ENCODE data around the gene DIP2C.
"Not testable (repeated sequence)": the region's sequence is repeated elsewhere in the genome, so short reads cannot be mapped to it uniquely, and the experiment has no call there.

DIP2C gene

GRCh38 chr10:607545-608185 lies 81.8 kb downstream of the DIP2C start:
- no peak for DNase-seq

GRCh38 chr10:606762-607544 lies 82.5 kb downstream of the DIP2C start:
- no peak for DNase-seq

DNA sequence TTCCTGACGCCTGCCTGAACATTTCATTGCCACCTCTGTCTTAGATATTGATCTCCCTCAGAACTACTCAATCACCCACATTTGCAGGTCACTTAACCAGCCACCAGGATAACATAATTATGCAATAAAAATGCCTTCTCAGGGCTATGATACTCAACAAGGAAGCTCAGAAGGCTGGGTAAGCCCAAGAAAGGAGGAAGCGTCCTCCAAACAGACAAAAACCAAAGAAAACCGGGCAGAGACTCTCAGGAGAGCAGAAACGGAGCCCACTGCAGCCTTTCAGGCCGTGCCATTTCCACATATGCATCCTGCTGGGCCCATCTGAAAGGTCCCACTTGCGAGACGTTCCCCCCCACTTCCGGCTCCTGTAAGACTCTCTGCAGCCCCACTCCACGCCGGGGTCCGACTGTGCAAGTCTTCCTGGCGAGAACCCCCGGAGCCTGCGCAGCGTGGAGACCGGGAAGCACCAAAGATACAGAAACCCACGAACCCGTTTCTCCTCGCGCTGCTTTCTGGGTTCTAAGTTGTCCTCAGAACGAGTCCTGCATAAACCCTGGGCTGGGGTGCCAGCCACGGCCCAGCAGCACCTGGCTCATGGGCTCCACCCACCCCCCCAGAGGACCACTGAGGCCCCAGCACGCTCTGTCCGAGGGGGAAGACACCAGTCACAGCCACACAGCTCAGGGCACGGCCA lies 83.7 kb downstream of the DIP2C start:
- DNase-seq, result no peak

DNA sequence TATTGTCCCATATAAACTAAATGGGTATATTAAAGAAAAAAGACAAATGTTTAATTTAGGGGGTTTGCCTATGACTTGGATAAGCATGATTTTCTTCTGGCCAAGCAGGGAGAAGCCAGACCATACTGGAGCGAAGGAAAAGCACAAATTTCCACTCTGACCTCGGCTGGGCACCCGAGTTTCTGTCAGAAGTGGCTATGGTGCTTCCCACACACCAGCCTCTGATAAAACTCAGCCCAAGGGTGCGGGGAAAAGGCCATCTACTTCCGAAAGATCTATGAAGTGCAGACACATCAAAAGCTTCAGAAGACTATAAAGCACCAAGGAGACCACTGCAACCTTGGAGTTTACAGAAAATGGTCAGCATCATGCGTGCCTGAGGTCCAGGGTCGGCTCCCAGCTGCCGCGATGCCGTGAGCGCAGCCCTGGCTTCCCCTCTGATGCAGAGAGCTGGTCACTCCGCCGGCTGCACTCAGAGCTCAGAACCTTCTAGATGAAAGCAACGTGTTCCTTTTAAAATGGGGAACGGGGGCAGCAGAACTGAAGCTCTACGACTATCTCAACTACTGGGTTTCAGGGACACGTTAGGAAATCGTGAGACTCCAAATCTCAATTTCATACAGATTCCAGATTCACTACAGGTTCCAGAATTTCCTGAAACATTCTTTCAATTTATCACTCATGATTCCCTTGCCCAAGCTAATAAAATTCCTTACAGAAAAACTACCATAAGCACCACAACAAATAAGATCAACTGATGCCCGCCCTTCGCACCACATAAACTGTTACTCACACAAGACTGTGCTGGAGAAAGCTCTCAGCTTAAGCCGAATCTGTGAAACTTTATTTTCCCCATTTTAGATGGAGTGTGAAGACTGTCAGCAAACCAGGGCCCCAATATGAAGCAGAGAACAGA lies 84.5 kb downstream of the DIP2C start:
- DNase-seq, result no peak

- DNase-seq, result no peak
These were observed 85.7 kb downstream of the DIP2C start for GRCh38 chr10:603745-604144.

GRCh38 chr10:602391-603005 lies 87.0 kb downstream of the DIP2C start:
- no peak for DNase-seq

DNA sequence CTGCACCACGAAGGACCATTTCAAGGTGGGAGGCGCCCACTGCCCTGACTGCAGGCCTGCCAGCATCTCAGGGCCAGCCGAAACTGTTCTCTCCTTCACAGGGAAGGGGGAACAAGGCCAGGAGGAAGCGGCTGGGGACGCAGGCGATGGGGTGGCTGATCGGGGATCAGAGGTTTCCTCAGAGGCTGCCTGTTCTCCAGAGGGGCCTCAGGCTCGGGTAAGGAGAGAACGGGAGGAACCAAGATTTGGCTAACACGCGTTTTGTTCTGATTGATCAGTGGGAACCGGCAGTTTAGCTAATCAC lies 87.9 kb downstream of the DIP2C start:
- DNase-seq, result no peak

DNA sequence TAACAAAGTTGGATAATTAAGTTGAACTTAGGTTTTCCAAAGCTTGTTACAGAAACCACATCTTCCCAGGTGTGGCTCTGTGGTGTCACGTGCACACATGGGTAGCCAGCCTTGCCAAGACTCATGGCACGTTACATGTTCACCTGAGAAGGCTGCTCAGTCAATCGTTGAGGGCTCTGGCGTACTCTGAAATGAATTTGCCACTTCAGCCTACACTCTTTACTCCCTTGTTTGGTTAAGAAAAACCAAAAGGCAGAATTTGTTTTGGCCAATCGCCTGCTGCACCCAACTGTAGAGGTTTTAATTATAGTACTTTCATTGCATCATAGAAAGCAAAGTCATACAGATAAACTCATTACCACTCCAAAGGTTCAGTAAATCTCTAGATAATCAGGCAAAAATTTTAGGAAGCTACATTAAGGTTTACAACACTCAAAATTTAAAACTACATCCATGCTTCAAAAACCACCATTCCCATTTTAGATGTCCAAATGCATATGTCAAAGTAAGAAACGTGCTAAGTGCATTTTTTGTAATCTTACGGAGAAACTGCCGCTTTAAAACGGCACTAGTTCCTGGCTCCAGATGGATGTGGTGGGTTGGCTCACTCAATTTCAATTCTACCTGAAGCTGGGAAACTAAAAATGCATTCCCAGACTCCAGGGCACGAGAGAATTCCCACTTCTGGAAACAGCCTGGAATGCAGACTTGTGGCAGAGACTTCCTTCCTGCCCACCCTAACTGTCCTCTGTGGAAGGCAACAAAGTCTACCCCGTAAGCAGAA lies 88.4 kb downstream of the DIP2C start:
- no peak for DNase-seq

- DNase-seq, result no peak
These were observed 89.2 kb downstream of the DIP2C start for GRCh38 chr10:600234-600633.

GRCh38 chr10:599767-600166 lies 89.7 kb downstream of the DIP2C start:
- no peak for DNase-seq

GRCh38 chr10:598415-599170 lies 90.9 kb downstream of the DIP2C start:
- DNase-seq, result no peak

- DNase-seq, result no peak
These were observed 91.5 kb downstream of the DIP2C start for GRCh38 chr10:597976-598375.

DNA sequence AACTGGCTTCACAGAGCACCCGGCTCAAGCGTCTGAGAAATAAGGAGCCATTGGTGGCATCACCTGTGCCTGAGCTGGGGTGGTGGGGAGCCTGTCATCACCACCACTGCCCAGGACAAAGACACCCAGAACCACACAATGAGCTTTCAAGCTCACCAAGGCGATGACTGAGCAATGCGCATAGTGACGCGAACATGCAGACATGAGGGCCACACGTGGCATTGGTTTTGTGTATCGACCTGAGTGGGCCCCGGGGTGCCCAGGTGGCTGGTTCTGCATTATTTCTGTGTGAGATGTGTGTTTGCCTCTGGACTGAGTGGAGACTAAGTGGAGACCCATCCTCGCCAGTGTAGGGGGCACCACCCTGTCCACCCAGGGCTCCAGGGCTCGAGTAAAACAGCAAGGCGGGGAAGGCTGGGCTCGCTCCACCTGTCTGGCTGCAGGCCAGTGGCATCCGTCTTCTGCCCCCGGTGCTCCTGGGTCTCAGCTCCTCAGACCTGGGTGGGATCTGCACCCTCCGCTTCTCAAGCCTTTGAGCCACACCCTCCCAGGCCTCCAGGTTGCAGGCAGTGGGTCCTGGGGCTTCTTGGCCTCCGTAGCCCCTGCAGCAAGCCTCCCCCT lies 92.6 kb downstream of the DIP2C start:
- no peak for DNase-seq

DNA sequence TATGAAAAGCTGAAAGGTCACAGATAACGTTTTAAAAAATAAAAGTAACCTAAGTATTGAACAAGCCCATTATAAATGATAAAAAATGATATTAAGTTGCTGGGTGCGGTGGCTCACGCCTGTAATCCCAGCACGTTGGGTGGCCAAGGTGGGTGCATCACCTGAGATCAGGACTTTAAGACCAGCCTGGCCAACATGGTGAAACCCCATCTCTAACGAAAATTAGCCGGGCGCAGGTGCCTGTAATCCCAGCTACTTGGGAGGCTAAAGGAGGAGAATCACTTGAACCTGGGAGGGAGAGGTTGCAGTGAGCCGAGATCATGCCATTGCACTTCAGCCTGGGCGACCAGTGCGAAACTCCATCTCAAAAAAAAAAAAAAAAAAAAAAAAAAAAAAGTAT lies 93.3 kb downstream of the DIP2C start:
- not testable (repeated sequence) for DNase-seq

- no peak for DNase-seq
These were observed 94.0 kb downstream of the DIP2C start for GRCh38 chr10:595473-595872.

GRCh38 chr10:594584-595270 lies 94.7 kb downstream of the DIP2C start:
- no peak for DNase-seq

GRCh38 chr10:593901-594457 lies 95.5 kb downstream of the DIP2C start:
- no peak for DNase-seq

DNA sequence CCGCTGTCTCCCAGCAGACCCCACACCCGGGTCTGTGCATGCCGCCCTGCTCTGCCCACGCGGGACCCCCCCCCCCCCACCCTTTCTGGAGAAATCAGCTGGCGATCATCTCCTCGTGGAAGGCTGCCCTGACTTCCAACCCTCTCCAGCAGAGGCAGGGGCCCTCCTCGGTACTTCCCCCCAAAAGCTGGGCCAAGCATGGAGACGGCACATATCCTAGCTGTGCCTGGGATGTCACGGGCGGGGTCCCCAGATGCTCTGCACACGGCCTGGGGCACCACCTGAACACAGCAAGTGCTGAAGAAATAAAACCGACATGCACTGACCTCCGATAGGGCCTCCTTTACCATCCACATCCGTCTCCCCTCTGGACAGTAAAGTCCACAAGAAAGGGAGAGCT lies 96.0 kb downstream of the DIP2C start:
- DNase-seq, result no peak

- no peak for DNase-seq
These were observed 96.5 kb downstream of the DIP2C start for GRCh38 chr10:593016-593415.

- DNase-seq, result no peak
These were observed 97.8 kb downstream of the DIP2C start for GRCh38 chr10:591646-592045.
